Measurements from ENCODE around the gene MRPL19. TPM values are rescaled to one million over a fixed set of nuclear protein-coding genes. Genes with fewer than 3 reads are reported as not detected.

MRPL19 gene
- total and polyA plus RNA-seq, 9 donors: 11.9 to 46.8 (median 32.5) TPM

DNA sequence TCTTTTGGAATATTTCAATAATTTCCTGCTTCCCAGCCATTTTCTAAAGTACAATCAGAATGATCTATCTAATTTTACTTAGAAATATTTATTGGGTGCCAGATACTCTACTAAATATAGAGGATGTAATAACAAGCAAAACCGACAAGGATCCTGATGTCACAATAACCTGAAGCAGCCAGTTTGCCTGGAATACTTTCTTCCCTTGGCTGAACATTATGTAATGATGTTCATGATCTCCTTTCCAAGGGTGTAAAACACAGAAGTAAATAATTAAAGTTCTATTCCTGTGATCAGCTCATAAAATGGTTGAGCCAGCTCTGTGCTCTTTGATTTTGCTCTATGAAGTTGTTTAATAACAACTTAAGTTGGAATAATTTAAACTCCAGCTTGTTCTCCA is 2.6 kb upstream of the MRPL19 start:
- Histone ChIP-seq H3K4me1 (ENCODE audit: insufficient read depth) (peaks cover 2% of the 10 kb centered on the region), H3K27me3 (no peaks in the 10 kb centered on the region), H3K36me3 (no peaks in the 10 kb centered on the region), H3K9me3 (no peaks in the 10 kb centered on the region), H3K27ac (no peak overlapping the region), H3K4me3 (no peak overlapping the region)
- WGBS, 3 donors: 42 to 58% (median 51%) methylated on average over 1 of the region's 1 CpG
- TF ChIP-seq, protein P1, sequence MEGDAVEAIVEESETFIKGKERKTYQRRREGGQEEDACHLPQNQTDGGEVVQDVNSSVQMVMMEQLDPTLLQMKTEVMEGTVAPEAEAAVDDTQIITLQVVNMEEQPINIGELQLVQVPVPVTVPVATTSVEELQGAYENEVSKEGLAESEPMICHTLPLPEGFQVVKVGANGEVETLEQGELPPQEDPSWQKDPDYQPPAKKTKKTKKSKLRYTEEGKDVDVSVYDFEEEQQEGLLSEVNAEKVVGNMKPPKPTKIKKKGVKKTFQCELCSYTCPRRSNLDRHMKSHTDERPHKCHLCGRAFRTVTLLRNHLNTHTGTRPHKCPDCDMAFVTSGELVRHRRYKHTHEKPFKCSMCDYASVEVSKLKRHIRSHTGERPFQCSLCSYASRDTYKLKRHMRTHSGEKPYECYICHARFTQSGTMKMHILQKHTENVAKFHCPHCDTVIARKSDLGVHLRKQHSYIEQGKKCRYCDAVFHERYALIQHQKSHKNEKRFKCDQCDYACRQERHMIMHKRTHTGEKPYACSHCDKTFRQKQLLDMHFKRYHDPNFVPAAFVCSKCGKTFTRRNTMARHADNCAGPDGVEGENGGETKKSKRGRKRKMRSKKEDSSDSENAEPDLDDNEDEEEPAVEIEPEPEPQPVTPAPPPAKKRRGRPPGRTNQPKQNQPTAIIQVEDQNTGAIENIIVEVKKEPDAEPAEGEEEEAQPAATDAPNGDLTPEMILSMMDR (IDR thresholded peaks at IDR 0.05): no peak
- TF ChIP-seq POLR2A (IDR thresholded peaks at IDR 0.05): no peak
- intact Hi-C loops (cut with DNase I): no loop called here
- DNase-seq: no peak

DNA sequence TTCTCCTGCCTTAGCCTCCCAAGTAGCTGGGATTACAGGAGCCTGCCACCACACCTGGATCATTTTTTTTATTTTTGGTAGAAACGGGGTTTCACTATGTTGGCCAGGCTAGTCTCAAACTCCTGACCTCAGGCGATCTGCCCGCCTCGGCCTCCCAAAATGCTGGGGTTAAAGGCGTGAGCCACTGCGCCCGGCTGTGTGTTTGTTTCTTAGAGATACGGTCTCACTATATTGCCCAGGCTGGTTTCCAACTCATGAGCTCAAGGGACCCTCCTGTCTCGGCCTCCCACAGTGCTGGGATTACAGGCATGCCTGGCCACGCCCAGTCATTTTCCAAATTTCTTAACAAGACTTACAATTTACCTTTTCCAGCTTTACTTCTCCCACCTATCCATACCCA is 940 bp upstream of the MRPL19 start:
- H3K9me3 ChIP-seq: no peaks in the 10 kb centered on the region
- peak in 1 of 5 donors; percentile 31 for DNase-seq
- no peak overlapping the region for H3K27ac ChIP-seq
- TF ChIP-seq POLR2A (IDR thresholded peaks at IDR 0.05) (no peak), EP300 (IDR thresholded peaks at IDR 0.05) (no peak)
- TF ChIP-seq, protein P1 (IDR thresholded peaks at IDR 0.05): no peak
- no peak overlapping the region for H3K4me3 ChIP-seq
- H3K27me3 ChIP-seq: no peaks in the 10 kb centered on the region
- WGBS, 3 donors: 96 to 98% (median 97%) methylated on average over 10 of the region's 10 CpGs
- H3K36me3 ChIP-seq: no peaks in the 10 kb centered on the region
- peaks cover 2% of the 10 kb centered on the region for H3K4me1 ChIP-seq (ENCODE audit: insufficient read depth)
- intact Hi-C loops (cut with DNase I): no loop called here

DNA sequence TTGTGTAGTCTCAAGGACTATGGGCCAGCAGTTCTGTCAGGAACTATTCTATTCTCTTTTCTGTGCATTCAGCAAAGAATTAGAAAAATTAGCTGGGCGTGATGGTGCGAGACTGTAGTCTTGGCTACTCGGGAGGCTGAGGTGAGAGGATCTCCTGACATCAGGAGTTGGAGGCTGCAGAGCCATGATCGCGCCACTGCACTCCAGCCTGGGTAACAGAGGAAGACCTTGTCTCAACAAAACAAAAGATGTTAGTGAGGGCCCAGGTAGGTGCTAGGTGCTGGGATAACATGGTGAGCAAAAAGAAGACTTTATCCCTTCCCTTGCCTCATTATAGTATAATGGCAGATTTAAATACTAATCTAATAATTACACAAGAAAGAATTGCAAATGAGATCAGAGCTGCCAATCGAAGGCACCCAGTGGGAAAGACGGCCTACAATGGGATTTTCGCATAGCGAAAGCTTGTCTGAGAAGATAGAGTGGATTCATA is 447 bp upstream of the MRPL19 start:
- peak overlapping the region in 1 of 2 donors; percentile 62 for H3K27ac ChIP-seq
- peak overlapping the region; percentile 93 for H3K4me3 ChIP-seq
- DNase-seq: no peak
- 67 to 79% (median 78%) methylated on average over 9 of the region's 9 CpGs for WGBS, 3 donors
- no peaks in the 10 kb centered on the region for H3K36me3 ChIP-seq
- intact Hi-C loops (cut with DNase I): no loop called here
- H3K9me3 ChIP-seq: no peaks in the 10 kb centered on the region
- H3K27me3 ChIP-seq: no peaks in the 10 kb centered on the region
- TF ChIP-seq POLR2A (IDR thresholded peaks at IDR 0.05): no peak
- TF ChIP-seq EP300 (IDR thresholded peaks at IDR 0.05): no peak
- TF ChIP-seq, protein P1 (IDR thresholded peaks at IDR 0.05): no peak
- H3K4me1 ChIP-seq (ENCODE audit: insufficient read depth): no peaks in the 10 kb centered on the region

DNA sequence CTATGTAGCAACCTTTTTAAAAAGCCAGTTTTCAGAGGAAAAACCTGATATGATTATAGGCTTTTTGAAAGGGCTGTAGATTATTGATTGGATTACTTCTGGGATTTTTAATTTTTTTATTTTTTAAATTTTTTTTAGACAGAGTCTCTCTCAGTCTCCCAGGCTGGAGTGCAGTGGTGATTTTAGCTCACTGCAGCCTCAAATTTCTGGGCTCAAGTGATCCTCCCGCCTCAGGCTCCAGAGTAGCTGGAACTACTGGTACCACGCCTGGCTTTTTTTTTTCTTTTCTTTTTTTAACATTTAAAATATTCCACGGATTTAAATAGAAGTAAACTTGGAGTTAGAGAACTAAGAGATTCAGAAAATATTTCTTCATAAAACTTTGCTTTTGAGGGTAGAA is 1.2 kb downstream of the MRPL19 start:
- Histone ChIP-seq H3K27me3 (no peaks in the 10 kb centered on the region), H3K9me3 (no peaks in the 10 kb centered on the region), H3K4me3 (no peak overlapping the region), H3K27ac (no peak overlapping the region), H3K36me3 (no peaks in the 10 kb centered on the region), H3K4me1 (ENCODE audit: insufficient read depth) (no peaks in the 10 kb centered on the region)
- no peak for DNase-seq
- intact Hi-C loops (cut with DNase I): no loop called here
- TF ChIP-seq POLR2A (IDR thresholded peaks at IDR 0.05) (no peak), EP300 (IDR thresholded peaks at IDR 0.05) (no peak)
- TF ChIP-seq, protein P1 (IDR thresholded peaks at IDR 0.05): no peak
- WGBS, 3 donors: 79 to 81% (median 80%) methylated on average over 3 of the region's 3 CpGs

All from ovary (tissue), 9 donors.